Left renal cortex interstitium (tissue), 4 donors: ENCODE results near the gene ZFP2. TPM values are rescaled to one million over a fixed set of nuclear protein-coding genes. Genes with fewer than 3 reads are reported as not detected.

Source experiments
- DNase-seq, 4 donors: peaks; one replicate each; pipeline ENCODE4 v3.0.0-alpha.2; 2013; ENCODE audit warnings: low read depth in 4 of 4, low spot score in 2 of 4, missing footprints in 1 of 4
- polyA plus RNA-seq, 4 donors: library from polyadenylated mRNA; unstranded; fragments of 120-200 nt; gene quantifications; one replicate each; pipeline ENCODE4 v1.2.1, GENCODE V29; 2013; ENCODE audit not compliant: insufficient read length in 4 of 4

Gene ZFP2
- polyA plus RNA-seq, 4 donors, result 6.2 to 9.4 (median 7.7) TPM

- DNase-seq, result no peak
Measured at GRCh38 chr5:178965465-178966055, 69.8 kb downstream of the ZFP2 start.

GRCh38 chr5:178981381-178981780 is 85.7 kb downstream of the ZFP2 start:
- no peak for DNase-seq

Other genes starting within 250 kb of the ZFP2 start
- 10 to 100 TPM; 19.7 to 24.5 (median 22.4) TPM for gene ZNF354A, start 165.3 kb upstream of the ZFP2 start, polyA plus RNA-seq
- gene ZNF354B, start 36.0 kb upstream of the ZFP2 start, polyA plus RNA-seq, result 10 to 100 TPM; 18.0 to 33.8 (median 26.0) TPM
- 10 to 100 TPM in 1 of 4 donors, 1 to 10 TPM in 3; 5.1 to 10.6 (median 7.0) TPM for gene ZNF454, start 45.3 kb downstream of the ZFP2 start, polyA plus RNA-seq
- 1 to 10 TPM in 2 of 4 donors, under 1 TPM in 2; 0.37 to 2.0 (median 1.1) TPM for gene GRM6, start 99.4 kb downstream of the ZFP2 start, polyA plus RNA-seq
- 1 to 10 TPM; 8.0 to 8.5 (median 8.1) TPM for gene ZNF879, start 127.9 kb downstream of the ZFP2 start, polyA plus RNA-seq
- 10 to 100 TPM; 15.8 to 17.4 (median 16.6) TPM for gene ZNF354C, start 164.5 kb downstream of the ZFP2 start, polyA plus RNA-seq